Measurements from ENCODE around the gene PAK5. TPM values are rescaled to one million over a fixed set of nuclear protein-coding genes. Genes with fewer than 3 reads are reported as not detected.

The PAK5 gene
- total RNA-seq, 1 donor = not detected

DNA sequence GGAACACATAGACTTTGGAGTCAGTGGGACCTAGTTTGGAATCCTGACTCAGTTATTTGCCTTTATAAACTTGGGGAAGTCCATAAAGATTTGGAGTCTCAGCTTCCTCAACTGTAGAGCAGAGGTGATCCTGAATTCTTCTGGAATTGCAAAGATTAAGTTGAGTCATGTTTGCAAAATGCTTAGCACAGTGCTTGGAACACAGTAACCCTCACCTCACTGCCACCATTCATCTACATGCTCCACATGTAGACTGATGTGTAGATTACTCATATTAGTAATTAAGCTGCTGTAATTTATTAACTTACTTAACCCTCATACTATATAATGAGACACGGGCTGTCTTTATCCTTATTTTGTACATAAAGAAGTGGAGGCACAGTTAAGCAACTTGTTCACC is 263.0 kb downstream of the PAK5 start:
- no peak overlapping the region for H3K4me3 ChIP-seq (ENCODE audit: low read depth, low read length)
- TF ChIP-seq, protein P1, sequence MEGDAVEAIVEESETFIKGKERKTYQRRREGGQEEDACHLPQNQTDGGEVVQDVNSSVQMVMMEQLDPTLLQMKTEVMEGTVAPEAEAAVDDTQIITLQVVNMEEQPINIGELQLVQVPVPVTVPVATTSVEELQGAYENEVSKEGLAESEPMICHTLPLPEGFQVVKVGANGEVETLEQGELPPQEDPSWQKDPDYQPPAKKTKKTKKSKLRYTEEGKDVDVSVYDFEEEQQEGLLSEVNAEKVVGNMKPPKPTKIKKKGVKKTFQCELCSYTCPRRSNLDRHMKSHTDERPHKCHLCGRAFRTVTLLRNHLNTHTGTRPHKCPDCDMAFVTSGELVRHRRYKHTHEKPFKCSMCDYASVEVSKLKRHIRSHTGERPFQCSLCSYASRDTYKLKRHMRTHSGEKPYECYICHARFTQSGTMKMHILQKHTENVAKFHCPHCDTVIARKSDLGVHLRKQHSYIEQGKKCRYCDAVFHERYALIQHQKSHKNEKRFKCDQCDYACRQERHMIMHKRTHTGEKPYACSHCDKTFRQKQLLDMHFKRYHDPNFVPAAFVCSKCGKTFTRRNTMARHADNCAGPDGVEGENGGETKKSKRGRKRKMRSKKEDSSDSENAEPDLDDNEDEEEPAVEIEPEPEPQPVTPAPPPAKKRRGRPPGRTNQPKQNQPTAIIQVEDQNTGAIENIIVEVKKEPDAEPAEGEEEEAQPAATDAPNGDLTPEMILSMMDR (IDR thresholded peaks at IDR 0.05; ENCODE audit: insufficient read depth, low read length) = no peak
- no peak for DNase-seq (ENCODE audit: low read depth)

DNA sequence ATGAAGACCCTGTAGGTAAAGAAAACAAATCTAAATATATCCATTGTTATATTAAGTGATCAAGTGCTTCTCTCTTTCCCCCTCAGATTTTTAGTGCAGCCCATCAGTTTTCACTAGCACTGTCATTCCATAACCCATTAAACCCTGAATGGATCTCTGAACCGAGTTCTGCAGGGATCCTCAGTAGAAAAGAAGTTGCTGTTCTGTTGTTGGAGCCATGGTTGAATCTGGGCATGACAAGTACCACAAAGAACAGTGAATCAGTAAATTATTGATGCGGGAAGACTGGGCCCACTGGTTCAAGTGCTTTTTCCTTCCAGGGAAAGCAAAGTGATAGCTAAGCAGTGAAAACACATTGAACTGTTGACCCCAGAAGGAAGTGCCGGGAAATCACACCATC is 264.1 kb downstream of the PAK5 start:
- no peak for DNase-seq (ENCODE audit: low read depth)
- TF ChIP-seq, protein P1 (IDR thresholded peaks at IDR 0.05; ENCODE audit: insufficient read depth, low read length) = no peak
- no peak overlapping the region for H3K4me3 ChIP-seq (ENCODE audit: low read depth, low read length)

DNA sequence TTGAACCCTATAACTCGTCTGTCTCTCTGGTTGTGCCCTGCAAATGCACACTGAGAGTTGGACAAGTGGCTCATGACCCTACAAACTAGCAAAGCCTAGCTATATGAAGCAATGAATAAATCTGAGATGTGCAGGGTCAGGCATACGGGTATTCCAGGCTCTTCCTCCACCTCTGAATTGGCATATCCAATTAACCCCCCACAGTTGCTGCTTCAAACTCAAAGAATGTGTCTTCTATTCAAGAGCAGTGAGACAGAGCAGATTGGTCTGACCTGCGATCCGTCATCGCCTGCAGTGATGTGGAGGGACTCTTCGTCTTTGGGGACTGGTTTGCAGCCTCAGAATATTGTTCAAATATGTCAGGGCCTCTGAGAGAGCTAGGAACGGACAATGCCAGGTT is 264.7 kb downstream of the PAK5 start:
- no peak for DNase-seq (ENCODE audit: low read depth)
- H3K4me3 ChIP-seq (ENCODE audit: low read depth, low read length) = no peak overlapping the region

DNA sequence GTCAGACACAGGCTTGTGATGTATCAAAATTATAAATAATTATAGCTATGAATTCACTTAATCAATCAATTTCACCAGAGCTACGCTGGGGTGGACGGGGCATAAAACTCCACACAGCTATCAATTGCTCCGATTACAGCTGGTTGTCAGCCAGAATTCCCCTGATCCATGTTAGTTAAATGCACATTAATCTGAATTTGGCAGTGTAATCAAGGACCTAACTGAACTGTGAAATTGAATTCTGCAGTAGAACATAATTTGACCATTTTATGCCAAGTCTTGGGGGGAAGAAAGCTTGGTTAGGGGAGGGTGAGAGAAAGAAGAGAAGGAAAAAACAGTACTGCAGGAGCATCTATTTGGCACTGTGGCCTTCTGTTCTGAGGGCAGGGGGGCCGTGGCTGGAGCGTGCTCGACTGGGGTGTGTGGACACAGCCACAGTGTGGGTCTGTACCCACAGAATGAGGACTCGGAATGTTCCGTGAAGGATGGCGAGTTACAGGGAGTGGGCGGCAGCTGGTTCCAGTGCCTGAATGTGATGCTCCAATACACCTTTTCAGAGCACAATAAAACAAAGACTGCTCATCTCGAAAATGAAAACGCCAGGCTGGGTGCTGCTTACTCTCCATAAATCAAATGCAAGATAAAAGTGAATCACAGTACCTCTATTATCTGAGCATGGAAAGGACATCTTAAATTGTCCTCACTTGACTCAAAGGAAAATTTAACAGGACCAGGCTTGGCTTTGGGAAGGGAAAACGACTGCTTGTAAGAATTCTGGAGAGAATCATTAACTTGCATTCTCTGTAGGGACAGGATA is 265.3 kb downstream of the PAK5 start:
- no peak overlapping the region for H3K4me3 ChIP-seq (ENCODE audit: low read depth, low read length)
- no peak for DNase-seq (ENCODE audit: low read depth)
- TF ChIP-seq, protein P1 (IDR thresholded peaks at IDR 0.05; ENCODE audit: insufficient read depth, low read length) = no peak

More for the DNA sequence above, 264.7 kb downstream of the PAK5 start:
- TF ChIP-seq, protein P1 (IDR thresholded peaks at IDR 0.05; ENCODE audit: insufficient read depth, low read length) = no peak

DNA sequence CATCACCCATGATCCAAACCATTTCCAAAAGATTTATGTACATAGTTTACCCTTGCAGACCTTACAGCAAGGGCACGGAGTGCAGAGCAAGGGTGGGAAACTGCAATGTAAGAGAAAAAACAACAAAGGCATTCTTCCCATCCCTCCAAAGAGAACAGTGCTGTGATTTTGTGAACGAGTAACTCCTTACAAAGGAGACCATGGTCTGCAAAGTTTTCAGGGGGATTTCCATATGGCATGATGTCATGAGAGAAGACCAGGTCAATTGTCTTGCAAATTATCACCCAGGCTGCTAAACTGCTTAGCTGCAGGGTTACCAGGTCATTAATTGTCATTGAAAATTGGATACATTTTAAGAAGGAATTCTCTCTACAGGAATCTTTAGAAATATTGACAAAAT is 266.2 kb downstream of the PAK5 start:
- TF ChIP-seq, protein P1 (IDR thresholded peaks at IDR 0.05; ENCODE audit: insufficient read depth, low read length) = no peak
- no peak for DNase-seq (ENCODE audit: low read depth)
- H3K4me3 ChIP-seq (ENCODE audit: low read depth, low read length) = no peak overlapping the region

DNA sequence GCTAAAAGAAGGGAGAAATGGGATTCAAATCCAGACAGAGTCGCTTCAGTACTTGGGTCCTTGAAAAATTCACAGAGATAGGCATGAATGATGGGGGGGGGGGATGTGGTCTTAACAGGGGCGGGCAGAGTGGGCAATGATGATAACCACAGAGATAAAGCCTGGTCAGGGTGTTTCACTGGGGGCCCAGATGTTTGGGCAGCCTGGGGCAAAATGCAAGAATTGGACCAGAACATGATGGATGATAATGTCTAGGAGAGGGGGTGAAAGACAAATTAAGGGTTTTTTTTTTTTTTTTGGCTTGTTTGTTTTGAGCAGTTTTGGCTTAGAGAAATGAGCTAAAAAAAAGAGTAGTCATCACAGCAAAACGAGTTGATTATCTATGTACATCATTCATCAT is 267.1 kb downstream of the PAK5 start:
- no peak for DNase-seq (ENCODE audit: low read depth)
- TF ChIP-seq, protein P1 (IDR thresholded peaks at IDR 0.05; ENCODE audit: insufficient read depth, low read length) = no peak
- H3K4me3 ChIP-seq (ENCODE audit: low read depth, low read length) = no peak overlapping the region

All from fibroblast of the aortic adventitia (primary cell).